Neuronal stem cell (in vitro differentiated cells): ENCODE results near the gene TTLL10.

Experiments used
- DNase-seq: peaks from one replicate; pipeline ENCODE4 v3.0.0-alpha.2; 2013; ENCODE audit warnings: low spot score
- H2AFZ ChIP-seq: one replicate; pipeline ENCODE4 v1.6.1; 2013; ENCODE audit warnings: mild to moderate bottlenecking, low read length, inconsistent platforms
- H2AK5ac ChIP-seq: 2 replicates; pipeline ENCODE4 v1.6.1; 2013; ENCODE audit warnings: low read depth, mild to moderate bottlenecking, inconsistent platforms, low read length, moderate library complexity, mixed read lengths
- H2BK120ac ChIP-seq: 2 replicates; pipeline ENCODE4 v1.6.1; 2013; ENCODE audit warnings: low read depth, mild to moderate bottlenecking, inconsistent platforms, low read length, moderate library complexity, mixed read lengths
- H2BK12ac ChIP-seq: one replicate; pipeline ENCODE4 v1.6.1; 2013; ENCODE audit warnings: low read length, inconsistent platforms
- H2BK15ac ChIP-seq: 2 replicates; pipeline ENCODE4 v1.6.1; 2013; ENCODE audit warnings: mild to moderate bottlenecking, low read length, inconsistent platforms, mixed read lengths
- H2BK5ac ChIP-seq: one replicate; pipeline ENCODE4 v1.6.1; 2013; ENCODE audit warnings: inconsistent platforms, mild to moderate bottlenecking, low read length, moderate library complexity
- H3K14ac ChIP-seq: one replicate; pipeline ENCODE4 v1.6.1; 2013; ENCODE audit warnings: low read length, inconsistent platforms
- H3K18ac ChIP-seq: 2 replicates; pipeline ENCODE4 v1.6.1; 2013; ENCODE audit warnings: low read length, inconsistent platforms
- H3K23ac ChIP-seq: 2 replicates; pipeline ENCODE4 v1.6.1; 2013; ENCODE audit warnings: low read depth, mild to moderate bottlenecking, mixed read lengths, low read length, inconsistent platforms; ENCODE audit not compliant: poor library complexity
- H3K27ac ChIP-seq: replicated peaks from 3 replicates; pipeline ENCODE4 v1.5.1; 2013; ENCODE audit warnings: low read length, inconsistent platforms
- H3K27me3 ChIP-seq, 3 experiments: 2 replicates each; pipeline ENCODE4 v1.6.1; 2013; ENCODE audit warnings: low read length in 3 of 3, mild to moderate bottlenecking in 2 of 3, inconsistent platforms in 1 of 3, low read depth in 1 of 3, mixed read lengths in 1 of 3, moderate library complexity in 1 of 3; ENCODE audit not compliant: control insufficient read depth in 3 of 3, insufficient read depth in 3 of 3
- H3K36me3 ChIP-seq, 2 donors: replicated peaks in 1 of 2; 2 replicates each; pipeline ENCODE4 v1.6.1; 2013; ENCODE audit warnings: low read length in 2 of 2; ENCODE audit not compliant: control insufficient read depth in 2 of 2, insufficient read depth in 2 of 2
- H3K4ac ChIP-seq: 2 replicates; pipeline ENCODE4 v1.6.1; 2013; ENCODE audit warnings: inconsistent platforms, mild to moderate bottlenecking, low read length, moderate library complexity
- H3K4me1 ChIP-seq, 2 donors: 1 replicate in 1 of 2; 2 replicates in 1 of 2; pipeline ENCODE4 v1.6.1; 2013; ENCODE audit warnings: low read length in 2 of 2, low read depth in 1 of 2; ENCODE audit not compliant: control insufficient read depth in 2 of 2, insufficient read depth in 1 of 2
- H3K4me2 ChIP-seq: one replicate; pipeline ENCODE4 v1.6.1; 2013; ENCODE audit warnings: mild to moderate bottlenecking, low read length, inconsistent platforms; ENCODE audit not compliant: insufficient read depth, poor library complexity, severe bottlenecking
- H3K4me3 ChIP-seq, 2 donors: 2 replicates each; pipeline ENCODE4 v1.5.1; 2013; ENCODE audit warnings: low read length in 2 of 2, mild to moderate bottlenecking in 2 of 2, inconsistent platforms in 1 of 2, moderate library complexity in 1 of 2
- H3K79me1 ChIP-seq: one replicate; pipeline ENCODE4 v1.6.1; 2013; ENCODE audit warnings: low read depth, mild to moderate bottlenecking, inconsistent platforms, low read length, moderate library complexity
- H3K9ac ChIP-seq: one replicate; pipeline ENCODE4 v1.6.1; 2013; ENCODE audit warnings: mild to moderate bottlenecking, low read depth, low read length, inconsistent platforms; ENCODE audit not compliant: poor library complexity
- H3K9me3 ChIP-seq, 2 donors: replicated peaks in 1 of 2; 2 replicates each; pipeline versions ENCODE3 to v1.6.1; 2013; ENCODE audit warnings: low read length in 2 of 2, mild to moderate bottlenecking in 2 of 2, inconsistent platforms in 1 of 2, low read depth in 1 of 2, mixed read lengths in 1 of 2, moderate library complexity in 1 of 2; ENCODE audit not compliant: control insufficient read depth in 2 of 2, insufficient read depth in 1 of 2
- H4K8ac ChIP-seq: one replicate; pipeline ENCODE4 v1.6.1; 2013; ENCODE audit warnings: low read depth, mild to moderate bottlenecking, inconsistent platforms, low read length, moderate library complexity
- H4K91ac ChIP-seq: one replicate; pipeline ENCODE4 v1.6.1; 2013; ENCODE audit warnings: low read length, low read depth, mild to moderate bottlenecking, inconsistent platforms; ENCODE audit not compliant: poor library complexity
- WGBS, 2 donors: extraction: QIAGEN DNeasy Blood & Tissue Kit; methylation state at CpG; one replicate each; pipeline ENCODE4 v1.1.7; 2013; ENCODE audit warnings: missing lambda C conversion rate in 2 of 2, mixed read lengths in 1 of 2; ENCODE audit not compliant: insufficient read length in 2 of 2, insufficient replicate concordance in 1 of 2; ENCODE audit errors: extremely low coverage in 2 of 2; 5-methylcytosine and 5-hydroxymethylcytosine counted together

The TTLL10 gene

GRCh38 chr1:1130206-1131120 is 43.2 kb upstream of the TTLL10 start:
- no peaks in the 10 kb centered on the region for H3K36me3 ChIP-seq
- no peaks in the 10 kb centered on the region for H3K9me3 ChIP-seq
- peak overlapping the region; percentile 10 for H2BK12ac ChIP-seq
- H3K14ac ChIP-seq: no peak overlapping the region
- H2BK120ac ChIP-seq: no peak overlapping the region
- H3K4me1 ChIP-seq: no peaks in the 10 kb centered on the region
- peaks cover 2% of the 10 kb centered on the region for H3K79me1 ChIP-seq
- H2AFZ ChIP-seq: peak overlapping the region; percentile 29
- peak overlapping the region; percentile 53 for H2BK5ac ChIP-seq
- H2BK15ac ChIP-seq: peak overlapping the region; percentile 58
- no peak overlapping the region for H3K4ac ChIP-seq
- H3K18ac ChIP-seq: no peak overlapping the region
- H3K4me2 ChIP-seq: no peak overlapping the region
- no CpG with 5 or more reads among the region's 43 CpGs for WGBS, 2 donors
- no peak overlapping the region for H3K4me3 ChIP-seq
- peak overlapping the region; percentile 43 for H4K8ac ChIP-seq
- peaks cover 0 to 2% (median 0%) of the 10 kb centered on the region in 3 experiments for H3K27me3 ChIP-seq
- H3K27ac ChIP-seq: no peak overlapping the region
- H3K9ac ChIP-seq: peak overlapping the region; percentile 60
- no peak overlapping the region for H4K91ac ChIP-seq
- H2AK5ac ChIP-seq: peak overlapping the region; percentile 84
- H3K23ac ChIP-seq: no peak overlapping the region
- no peak for DNase-seq

GRCh38 chr1:1132042-1132950 is 41.4 kb upstream of the TTLL10 start:
- Histone ChIP-seq H3K27me3 (peaks cover 0 to 15% (median 12%) of the 10 kb centered on the region in 3 experiments), H3K9ac (no peak overlapping the region), H3K27ac (no peak overlapping the region), H3K79me1 (peaks cover 2% of the 10 kb centered on the region), H2AK5ac (peak overlapping the region; percentile 10), H3K4me1 (no peaks in the 10 kb centered on the region), H3K36me3 (no peaks in the 10 kb centered on the region), H3K18ac (peak overlapping the region; percentile 48), H3K14ac (peak overlapping the region; percentile 21), H2BK15ac (no peak overlapping the region), H3K23ac (peak overlapping the region; percentile 73), H2BK12ac (peak overlapping the region; percentile 84), H3K4me3 (no peak overlapping the region), H3K9me3 (no peaks in the 10 kb centered on the region), H2BK5ac (no peak overlapping the region), H2BK120ac (no peak overlapping the region), H3K4me2 (no peak overlapping the region), H2AFZ (peak overlapping the region; percentile 22), H4K91ac (no peak overlapping the region), H4K8ac (peak overlapping the region; percentile 43), H3K4ac (no peak overlapping the region)
- no CpG with 5 or more reads among the region's 48 CpGs for WGBS, 2 donors
- DNase-seq: no peak

- Histone ChIP-seq H3K27ac (no peak overlapping the region), H2BK12ac (peak overlapping the region; percentile 58), H3K23ac (peak overlapping the region; percentile 73), H4K8ac (no peak overlapping the region), H2AFZ (peak overlapping the region; percentile 22), H3K18ac (peak overlapping the region; percentile 17), H4K91ac (no peak overlapping the region), H3K4ac (no peak overlapping the region), H3K4me2 (no peak overlapping the region), H3K9ac (no peak overlapping the region), H3K9me3 (no peaks in the 10 kb centered on the region), H2AK5ac (peak overlapping the region; percentile 32), H3K36me3 (no peaks in the 10 kb centered on the region), H2BK120ac (no peak overlapping the region), H3K4me3 (no peak overlapping the region), H3K14ac (peak overlapping the region; percentile 21), H3K79me1 (peaks cover 2% of the 10 kb centered on the region), H3K27me3 (peaks cover 0 to 22% (median 17%) of the 10 kb centered on the region in 3 experiments), H3K4me1 (no peaks in the 10 kb centered on the region), H2BK5ac (no peak overlapping the region), H2BK15ac (no peak overlapping the region)
- DNase-seq: no peak
- no CpG with 5 or more reads among the region's 32 CpGs for WGBS, 2 donors
These were observed 40.5 kb upstream of the TTLL10 start for GRCh38 chr1:1132956-1133750.
